Aorta (tissue), 5 donors: ENCODE results near the gene CDC42BPB. TPM values are rescaled to one million over a fixed set of nuclear protein-coding genes. Genes with fewer than 3 reads are reported as not detected.

Experiments
- ATAC-seq: fragments of 200-7000 bp; cut with Tn5 transposase; one replicate; pipeline ENCODE4 v1.9.1; 2022; ENCODE audit warnings: moderate library complexity; ENCODE audit not compliant: low FRiP score
- DNase-seq, 2 donors: peaks; one replicate each; pipeline ENCODE4 v3.0.0-alpha.2; 2020
- H3K27ac ChIP-seq, 2 donors: one replicate each; pipeline ENCODE4 v1.5.1; 2013; ENCODE audit warnings: low read length in 2 of 2, mild to moderate bottlenecking in 2 of 2, moderate library complexity in 2 of 2, control low read depth in 1 of 2, inconsistent platforms in 1 of 2, low read depth in 1 of 2
- H3K27me3 ChIP-seq, 2 donors: one replicate each; pipeline ENCODE4 v1.6.1; 2013; ENCODE audit warnings: control low read depth in 1 of 2, low read length in 1 of 2, mild to moderate bottlenecking in 1 of 2, moderate library complexity in 1 of 2; ENCODE audit not compliant: insufficient read depth in 2 of 2, control insufficient read depth in 1 of 2
- H3K36me3 ChIP-seq, 2 donors: one replicate each; pipeline ENCODE4 v1.6.1; 2013; ENCODE audit warnings: control low read depth in 1 of 2, low read length in 1 of 2, mild to moderate bottlenecking in 1 of 2; ENCODE audit not compliant: insufficient read depth in 2 of 2, control insufficient read depth in 1 of 2
- H3K4me1 ChIP-seq, 2 donors: one replicate each; pipeline ENCODE4 v1.6.1; 2013; ENCODE audit warnings: low read length in 2 of 2, control low read depth in 1 of 2, mild to moderate bottlenecking in 1 of 2, moderate library complexity in 1 of 2; ENCODE audit not compliant: insufficient read depth in 2 of 2, control insufficient read depth in 1 of 2
- H3K4me3 ChIP-seq, 2 donors: one replicate each; pipeline ENCODE4 v1.5.1; 2013; ENCODE audit warnings: low read length in 2 of 2, control low read depth in 1 of 2, mild to moderate bottlenecking in 1 of 2
- H3K9me3 ChIP-seq: one replicate; pipeline ENCODE4 v1.6.1; 2013; ENCODE audit warnings: mild to moderate bottlenecking, low read length; ENCODE audit not compliant: control insufficient read depth
- WGBS, 2 donors: extraction: QIAGEN DNeasy Blood & Tissue Kit; methylation state at CpG; one replicate each; pipeline ENCODE4 v1.1.7; 2013; 5-methylcytosine and 5-hydroxymethylcytosine counted together
- intact Hi-C, 2 donors: fragments of 100-400 bp; cut with DNase I; formaldehyde crosslinking; loops; one replicate each; pipeline versions ENCODE4 v1.14.2 to v1.15.0; 2022
- polyA plus RNA-seq, 2 donors: library from polyadenylated mRNA; stranded (reverse); fragments of 200-250 nt; gene quantifications; one replicate each; pipeline ENCODE4 v1.2.3, GENCODE V29; 2013
- total RNA-seq, 2 donors: library from RNA; stranded (reverse); fragmentation: NEBNext Ultra II Directional; extraction: Animal tissue kit (Norgen Biotek cat#: 25700); gene quantifications; one replicate each; pipeline ENCODE4 v1.2.1, GENCODE V29; 2021
- donor health status: healthy with polysubstance abuse.
- donor health status: Bipolar disorder and iron deficiency.
- donor health status: DM: no; HTN: no; CAD: no.
- donor health status: DM: no; HTN: no; CAD: no.
- donor health status: DM: yes; HTN: yes; CAD: no.

Gene CDC42BPB
- total and polyA plus RNA-seq, 4 donors = 18.4 to 101 (median 63.8) TPM

DNA sequence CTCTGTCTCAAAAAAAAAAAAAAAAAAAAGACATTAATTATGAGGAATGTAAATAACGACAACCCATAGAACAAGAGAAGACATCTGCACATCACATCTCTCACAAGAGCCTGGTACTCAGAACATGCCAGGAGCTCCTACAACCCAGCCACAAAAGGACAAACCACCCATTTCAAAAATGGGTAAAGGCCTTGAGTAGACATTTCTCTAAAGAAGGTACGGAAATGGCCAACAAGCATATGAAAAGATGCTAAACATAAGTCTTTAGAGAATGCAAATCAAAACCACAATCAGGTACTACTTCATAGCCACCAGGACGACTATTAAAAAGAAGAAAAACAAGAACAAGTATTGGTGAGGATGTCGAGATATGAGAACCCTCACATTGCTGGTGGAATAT, 121.6 kb downstream of the CDC42BPB start:
- peaks cover 0 to 12% of the 10 kb centered on the region in 2 donors for H3K36me3 ChIP-seq
- ATAC-seq = no peak
- intact Hi-C loops = no loop called here

GRCh38 chr14:102933618-102934231, 123.6 kb downstream of the CDC42BPB start:
- ATAC-seq = no peak

More for the DNA sequence above, 121.6 kb downstream of the CDC42BPB start:
- H3K27me3 ChIP-seq = no peaks in the 10 kb centered on the region
- H3K4me1 ChIP-seq = no peaks in the 10 kb centered on the region
- 95 to 99% methylated on average over 4 of the region's 4 CpGs for WGBS, 2 donors
- DNase-seq = no peak
- no peak overlapping the region for H3K27ac ChIP-seq
- no peaks in the 10 kb centered on the region for H3K9me3 ChIP-seq
- no peak overlapping the region for H3K4me3 ChIP-seq

DNA sequence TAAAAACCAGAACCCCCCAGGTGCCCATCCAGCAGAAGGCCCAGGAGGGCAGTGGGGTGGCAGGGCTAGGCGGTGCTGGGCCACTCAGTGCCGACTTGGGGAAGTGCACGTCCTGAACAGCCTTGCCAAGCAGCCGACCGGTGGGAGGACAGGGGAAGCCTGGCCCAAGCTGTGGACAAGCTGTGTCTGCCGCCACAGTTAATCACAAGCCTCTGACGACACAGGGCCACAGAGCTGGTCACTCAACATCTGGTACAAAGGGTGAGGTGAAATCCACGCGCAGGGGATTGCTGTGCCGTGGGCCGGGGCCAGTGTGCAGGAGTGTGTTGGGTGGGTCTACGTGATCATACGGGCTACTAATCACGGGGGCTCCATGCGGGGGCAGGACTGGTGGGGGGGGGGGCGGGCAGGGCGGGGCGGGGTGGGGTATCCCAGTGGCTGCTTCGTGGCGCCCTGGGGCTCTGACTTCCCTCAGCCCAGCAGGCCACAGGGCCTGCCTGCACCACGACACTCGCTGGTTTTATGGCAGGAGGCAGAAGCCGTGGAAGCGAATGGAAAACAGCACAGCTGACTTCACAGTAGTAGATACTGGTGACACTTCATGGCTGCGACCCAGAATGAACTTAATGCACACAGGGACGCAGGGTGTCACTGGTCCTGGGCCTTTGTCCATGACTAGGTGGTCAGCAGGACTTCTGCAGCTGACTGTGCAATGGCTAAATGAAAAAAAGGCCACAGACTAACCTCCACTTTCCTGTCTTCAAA, 124.7 kb downstream of the CDC42BPB start:
- Histone ChIP-seq H3K4me1 (no peaks in the 10 kb centered on the region), H3K36me3 (peaks cover 0 to 4% of the 10 kb centered on the region in 2 donors), H3K4me3 (no peak overlapping the region), H3K27me3 (no peaks in the 10 kb centered on the region), H3K9me3 (no peaks in the 10 kb centered on the region), H3K27ac (no peak overlapping the region)
- peak in 1 of 2 donors; percentile 72 for DNase-seq
- no peak for ATAC-seq
- 89 to 90% methylated on average over 20 to 26 of the region's 26 CpGs for WGBS, 2 donors
- intact Hi-C loops = no loop called here

More at GRCh38 chr14:102933618-102934231, 123.6 kb downstream of the CDC42BPB start:
- no peak for DNase-seq
- H3K36me3 ChIP-seq = peaks cover 0 to 4% of the 10 kb centered on the region in 2 donors
- intact Hi-C loops = no loop called here
- no peak overlapping the region for H3K27ac ChIP-seq
- H3K4me3 ChIP-seq = no peak overlapping the region
- WGBS, 2 donors = 95% methylated on average over 20 of the region's 20 CpGs
- no peaks in the 10 kb centered on the region for H3K27me3 ChIP-seq
- no peaks in the 10 kb centered on the region for H3K9me3 ChIP-seq
- no peaks in the 10 kb centered on the region for H3K4me1 ChIP-seq

DNA sequence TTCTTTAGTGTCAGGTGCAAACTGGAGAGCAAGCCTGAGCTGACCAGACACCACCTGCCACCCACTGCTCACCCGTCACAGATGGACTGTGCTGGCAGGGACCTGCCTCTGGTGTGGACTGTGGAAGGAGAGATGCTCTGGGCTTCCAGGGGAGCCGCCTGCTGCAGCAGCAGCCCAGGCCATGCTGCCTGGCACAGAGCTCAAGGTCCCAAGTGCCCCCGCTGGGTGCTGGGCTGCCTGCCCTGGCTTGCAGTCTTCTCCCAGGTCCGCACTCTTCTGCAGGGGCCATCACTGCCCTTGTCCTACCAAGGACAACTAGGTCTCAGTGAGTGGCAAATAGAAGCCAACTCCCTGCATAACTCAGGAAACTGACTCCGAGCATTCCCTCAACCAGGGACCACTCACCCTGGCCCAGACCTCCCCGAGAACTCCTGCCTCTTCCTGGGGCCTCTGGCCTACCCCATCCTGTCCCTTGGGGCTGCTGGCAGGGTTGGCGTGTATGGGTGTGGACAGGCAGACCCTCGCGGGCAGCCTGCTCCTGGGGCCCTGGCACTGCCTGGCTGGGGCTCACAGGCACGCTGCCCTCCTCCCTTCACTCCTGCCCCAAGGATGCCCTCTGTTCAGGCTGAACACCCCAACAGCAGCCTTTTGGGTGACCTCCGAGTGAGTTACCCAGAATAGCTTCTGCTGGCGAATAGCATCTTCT, 125.6 kb downstream of the CDC42BPB start:
- no peaks in the 10 kb centered on the region for H3K27me3 ChIP-seq
- peak in 1 of 2 donors; percentile 51 for DNase-seq
- 86 to 91% methylated on average over 12 of the region's 12 CpGs for WGBS, 2 donors
- intact Hi-C loops = no loop called here
- no peak overlapping the region for H3K27ac ChIP-seq
- H3K9me3 ChIP-seq = no peaks in the 10 kb centered on the region
- H3K4me1 ChIP-seq = no peaks in the 10 kb centered on the region
- ATAC-seq = no peak
- H3K4me3 ChIP-seq = no peak overlapping the region
- H3K36me3 ChIP-seq = peaks cover 0 to 2% of the 10 kb centered on the region in 2 donors

DNA sequence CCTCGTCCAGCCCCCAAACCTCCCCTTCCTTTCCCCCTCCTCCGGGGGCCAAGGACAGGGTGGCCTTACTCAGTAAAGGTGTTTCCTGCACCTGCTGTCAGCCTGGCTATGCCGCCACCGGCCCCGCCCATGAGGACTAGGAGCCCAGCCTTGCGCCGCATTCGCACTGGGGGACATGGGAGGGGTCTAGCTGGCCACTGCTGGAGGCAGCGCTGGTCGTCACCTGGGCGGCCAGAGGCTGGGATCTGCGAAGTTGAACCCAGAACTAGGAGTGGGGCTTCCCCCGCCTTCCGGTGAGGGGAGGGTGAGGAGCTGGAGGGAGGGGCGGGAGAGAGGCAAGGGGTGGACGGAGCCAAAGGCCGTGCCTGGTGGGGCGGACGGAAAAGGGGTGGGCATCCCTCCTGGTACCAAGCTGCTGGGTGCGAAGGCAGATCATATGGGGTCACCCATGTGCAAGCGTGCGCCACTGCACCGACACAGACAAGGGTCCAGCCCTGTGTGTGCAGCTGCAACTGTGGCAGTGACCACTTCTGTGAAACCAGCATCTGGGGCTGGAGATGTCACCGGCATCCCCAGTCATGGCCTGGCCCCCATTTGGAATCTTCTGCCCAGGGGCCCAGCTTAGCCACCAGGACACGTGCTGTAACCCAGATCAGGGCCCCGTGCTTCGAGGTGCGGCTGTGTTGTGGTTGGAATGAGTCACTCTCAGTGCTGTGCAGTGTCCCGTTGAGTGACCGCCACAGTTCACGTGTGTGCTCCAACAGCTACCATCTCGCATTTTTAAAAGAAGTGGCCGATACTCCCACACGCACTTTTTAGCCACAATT, 126.4 kb downstream of the CDC42BPB start:
- H3K36me3 ChIP-seq = peaks cover 0 to 2% of the 10 kb centered on the region in 2 donors
- no peaks in the 10 kb centered on the region for H3K27me3 ChIP-seq
- no peaks in the 10 kb centered on the region for H3K4me1 ChIP-seq
- 67 to 72% methylated on average over 33 to 34 of the region's 34 CpGs for WGBS, 2 donors
- ATAC-seq = no peak
- intact Hi-C loops = no loop called here
- no peaks in the 10 kb centered on the region for H3K9me3 ChIP-seq
- H3K4me3 ChIP-seq = no peak overlapping the region
- no peak for DNase-seq
- no peak overlapping the region for H3K27ac ChIP-seq

- intact Hi-C loops = no loop called here
- H3K27me3 ChIP-seq = no peaks in the 10 kb centered on the region
- H3K4me1 ChIP-seq = no peaks in the 10 kb centered on the region
- no peak for DNase-seq
- no peak overlapping the region for H3K27ac ChIP-seq
- no peak overlapping the region for H3K4me3 ChIP-seq
- no peaks in the 10 kb centered on the region for H3K9me3 ChIP-seq
- WGBS, 2 donors = 4 to 6% methylated on average over 23 to 74 of the region's 74 CpGs
- peaks cover 0 to 2% of the 10 kb centered on the region in 2 donors for H3K36me3 ChIP-seq
- no peak for ATAC-seq
These were observed 127.1 kb downstream of the CDC42BPB start for GRCh38 chr14:102930138-102930752.

DNA sequence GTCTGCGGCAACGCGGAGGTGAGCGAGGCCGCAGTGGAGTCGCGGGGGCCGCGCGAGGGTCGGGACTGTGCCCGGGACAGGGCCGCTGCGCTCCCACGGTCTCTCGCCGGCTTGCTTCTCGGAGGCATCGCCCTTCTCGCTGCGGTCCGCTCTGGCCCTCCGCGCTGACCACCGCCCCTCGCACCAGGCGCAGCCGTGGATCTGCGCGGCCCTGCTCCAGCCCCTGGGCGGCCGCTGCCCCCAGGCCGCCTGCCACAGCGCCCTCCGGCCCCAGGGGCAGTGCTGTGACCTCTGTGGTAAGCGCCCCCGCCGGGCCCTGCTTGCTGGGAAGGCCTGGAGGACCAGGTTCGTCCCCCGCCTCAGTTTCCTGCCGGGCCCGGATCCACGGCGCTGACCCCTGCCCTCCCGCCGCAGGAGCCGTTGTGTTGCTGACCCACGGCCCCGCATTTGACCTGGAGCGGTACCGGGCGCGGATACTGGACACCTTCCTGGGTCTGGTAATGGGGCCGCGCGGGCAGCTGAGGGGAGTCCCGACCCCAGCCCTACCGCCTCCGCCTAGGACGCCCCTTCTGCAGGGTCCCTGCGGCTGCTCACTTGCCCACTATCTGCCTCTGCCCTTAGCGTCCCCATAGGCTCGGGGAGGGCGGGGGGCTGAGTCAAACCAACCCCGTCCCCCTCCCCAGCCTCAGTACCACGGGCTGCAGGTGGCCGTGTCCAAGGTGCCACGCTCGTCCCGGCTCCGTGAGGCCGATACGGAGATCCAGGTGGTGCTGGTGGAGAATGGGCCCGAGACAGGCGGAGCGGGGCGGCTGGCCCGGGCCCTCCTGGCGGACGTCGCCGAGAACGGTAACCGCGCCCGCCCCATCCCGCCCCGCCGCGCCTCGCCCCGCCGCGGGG, 127.9 kb downstream of the CDC42BPB start:
- DNase-seq (no peak), ATAC-seq (no peak)
- no peak overlapping the region for H3K27ac ChIP-seq
- peaks cover 0 to 2% of the 10 kb centered on the region in 2 donors for H3K36me3 ChIP-seq
- H3K27me3 ChIP-seq = no peaks in the 10 kb centered on the region
- no peak overlapping the region for H3K4me3 ChIP-seq
- no peaks in the 10 kb centered on the region for H3K4me1 ChIP-seq
- H3K9me3 ChIP-seq = no peaks in the 10 kb centered on the region
- WGBS, 2 donors = 3% methylated on average over 73 to 94 of the region's 94 CpGs
- intact Hi-C loops = loop anchor here in 1 of 2 donors (10.0 kb wide), 1 partner anchor 405 kb away; no protein-coding TSS in a partner anchor
